HG02884 (cell line): ENCODE data around the gene ITFG1.
"Not testable (repeated sequence)": the region's sequence is repeated elsewhere in the genome, so short reads cannot be mapped to it uniquely, and the experiment has no call there.

ENCODE experiments used
- ATAC-seq: cut with Tn5 transposase; IDR thresholded peaks from one replicate; pipeline ENCODE4 v1.9.1; 2021; ENCODE audit warnings: mild to moderate bottlenecking, moderate library complexity; ENCODE audit not compliant: unreplicated experiment

Gene ITFG1

GRCh38 chr16:47475786-47476185, 14.9 kb upstream of the ITFG1 start:
- no peak for ATAC-seq

- ATAC-seq, result no peak
Measured at GRCh38 chr16:47473792-47474191, 12.9 kb upstream of the ITFG1 start.

- not testable (repeated sequence) for ATAC-seq
Measured at GRCh38 chr16:47473004-47473403, 12.1 kb upstream of the ITFG1 start.

GRCh38 chr16:47470810-47471209, 9.9 kb upstream of the ITFG1 start:
- ATAC-seq, result no peak

GRCh38 chr16:47470211-47470610, 9.3 kb upstream of the ITFG1 start:
- ATAC-seq, result no peak

GRCh38 chr16:47469227-47469626, 8.4 kb upstream of the ITFG1 start:
- ATAC-seq, result no peak

- not testable (repeated sequence) for ATAC-seq
Measured at GRCh38 chr16:47468070-47468689, 7.3 kb upstream of the ITFG1 start.

GRCh38 chr16:47467501-47467900, 6.6 kb upstream of the ITFG1 start:
- no peak for ATAC-seq

- no peak for ATAC-seq
Measured at GRCh38 chr16:47465919-47466630, 5.2 kb upstream of the ITFG1 start.

- ATAC-seq, result no peak
Measured at GRCh38 chr16:47463771-47464624, 3.1 kb upstream of the ITFG1 start.

- peak; percentile 23 for ATAC-seq
Measured at GRCh38 chr16:47461598-47462266, 869 bp upstream of the ITFG1 start.

- no peak for ATAC-seq
Measured at GRCh38 chr16:47460359-47460710, 528 bp downstream of the ITFG1 start.

GRCh38 chr16:47459603-47460002, 1.3 kb downstream of the ITFG1 start:
- ATAC-seq, result no peak

- no peak for ATAC-seq
Measured at GRCh38 chr16:47458331-47458730, 2.5 kb downstream of the ITFG1 start.

- no peak for ATAC-seq
Measured at GRCh38 chr16:47449788-47450187, 11.1 kb downstream of the ITFG1 start.

GRCh38 chr16:47448830-47449575, 11.9 kb downstream of the ITFG1 start:
- no peak for ATAC-seq

- ATAC-seq, result no peak
Measured at GRCh38 chr16:47446431-47446830, 14.4 kb downstream of the ITFG1 start.

- ATAC-seq, result not testable (repeated sequence)
Measured at GRCh38 chr16:47442884-47443283, 18.0 kb downstream of the ITFG1 start.

GRCh38 chr16:47440066-47440465, 20.8 kb downstream of the ITFG1 start:
- not testable (repeated sequence) for ATAC-seq

GRCh38 chr16:47434274-47434673, 26.6 kb downstream of the ITFG1 start:
- not testable (repeated sequence) for ATAC-seq

- no peak for ATAC-seq
Measured at GRCh38 chr16:47431960-47432359, 28.9 kb downstream of the ITFG1 start.
